Spleen (tissue), 11 donors: ENCODE data around the gene CARS2. TPM values are rescaled to one million over a fixed set of nuclear protein-coding genes. Genes with fewer than 3 reads are reported as not detected.
"Not testable (repeated sequence)": the region's sequence is repeated elsewhere in the genome, so short reads cannot be mapped to it uniquely, and the experiment has no call there.

Source experiments
- DNase-seq: peaks from one replicate; pipeline ENCODE4 v3.0.0-alpha.2; 2020
- H3K27ac ChIP-seq, 8 donors: fragments of 200-600 bp; sonication (generic) in 7 of 8; 1 replicate in 4 of 8; 2 replicates in 4 of 8; pipeline versions ENCODE4 v1.5.0 to v1.8.0; 2016 to 2021; ENCODE audit warnings: inconsistent platforms in 4 of 8, mild to moderate bottlenecking in 4 of 8, moderate library complexity in 1 of 8
- H3K27me3 ChIP-seq, 7 donors: fragments of 200-600 bp; sonication (generic) in 6 of 7; replicated peaks in 1 of 7; 1 replicate in 4 of 7; 2 replicates in 3 of 7; pipeline versions ENCODE4 v1.5.0 to v1.8.0; 2016 to 2021; ENCODE audit warnings: inconsistent platforms in 3 of 7, mild to moderate bottlenecking in 1 of 7
- H3K36me3 ChIP-seq, 6 donors: fragments of 200-600 bp; sonication (generic) in 5 of 6; 1 replicate in 4 of 6; 2 replicates in 2 of 6; pipeline versions ENCODE4 v1.5.0 to v1.8.0; 2016 to 2021; ENCODE audit warnings: inconsistent platforms in 2 of 6
- H3K4me1 ChIP-seq, 6 donors: fragments of 200-600 bp; sonication (generic) in 5 of 6; 1 replicate in 3 of 6; 2 replicates in 3 of 6; pipeline versions ENCODE4 v1.5.0 to v1.8.0; 2016 to 2021; ENCODE audit warnings: inconsistent platforms in 3 of 6
- H3K4me3 ChIP-seq, 8 donors: fragments of 200-600 bp; sonication (generic) in 7 of 8; 1 replicate in 4 of 8; 2 replicates in 4 of 8; pipeline versions ENCODE4 v1.5.0 to v1.8.0; 2016 to 2021; ENCODE audit warnings: inconsistent platforms in 4 of 8, mild to moderate bottlenecking in 4 of 8, moderate library complexity in 2 of 8
- H3K9me3 ChIP-seq, 8 donors: fragments of 200-600 bp; sonication (generic) in 7 of 8; 1 replicate in 4 of 8; 2 replicates in 4 of 8; pipeline versions ENCODE4 v1.5.0 to v1.8.0; 2016 to 2021; ENCODE audit warnings: inconsistent platforms in 4 of 8
- POLR2A ChIP-seq, 3 donors: fragments of 450-650 bp; IDR thresholded peaks; one replicate each; pipeline ENCODE4 v1.5.1; 2017; ENCODE audit warnings: antibody characterized with exemption in 3 of 3, mild to moderate bottlenecking in 1 of 3
- POLR2AphosphoS5 ChIP-seq, 3 donors: sonication (generic); formaldehyde crosslinking; IDR thresholded peaks; one replicate each; pipeline ENCODE4 v1.5.1; 2017; ENCODE audit warnings: antibody characterized with exemption in 3 of 3
- WGBS, 5 donors: extraction: QIAGEN DNeasy Blood & Tissue Kit in 3 of 5; methylation state at CpG; one replicate each; pipeline versions ENCODE4 v1.1.5 to v1.1.7; 2013 to 2018; 5-methylcytosine and 5-hydroxymethylcytosine counted together
- intact Hi-C: fragments of 100-400 bp; cut with DNase I; formaldehyde crosslinking; loops from one replicate; pipeline ENCODE4 v1.15.0; 2023; ENCODE audit warnings: low total_unique reads
- polyA plus RNA-seq, 3 donors: library from polyadenylated mRNA; stranded (reverse); fragments of 200-250 nt; gene quantifications; one replicate each; pipeline ENCODE4 v1.2.1, GENCODE V29; 2013
- total RNA-seq, 7 donors: library from RNA; depleted of rRNA in 3 of 7; stranded (reverse); fragments of >200 nt in 3 of 7; fragmentation: NEBNext Ultra II Directional in 4 of 7; extraction: Animal tissue kit (Norgen Biotek cat#: 25700) in 4 of 7; gene quantifications; one replicate each; pipeline versions ENCODE4 v1.1.0 to v1.2.1, GENCODE V29; 2016 to 2021
- TF ChIP-seq, protein P1 (sequence below), 11 experiments: fragments of 200-600 bp in 7 of 11; fragments of 450-650 bp in 4 of 11; sonication (generic) in 4 of 11; IDR thresholded peaks in 8 of 11; conservative IDR thresholded peaks in 3 of 11; 1 replicate in 7 of 11; 2 replicates in 4 of 11; pipeline versions ENCODE4 v1.4.0 to v1.8.0; 2016 to 2021; ENCODE audit warnings: antibody characterized with exemption in 11 of 11, inconsistent platforms in 4 of 11, mild to moderate bottlenecking in 1 of 11
- donor health status: healthy with polysubstance abuse.
- donor health status: DM: no; HTN: no; CAD: no; lungs with moderate emphysema.
- donor health status: DM: no; HTN: no; CAD: no.
- donor health status: Bipolar disorder and iron deficiency.
- donor health status: healthy.
- donor health status: DM: no; HTN: no; CAD: no.
- donor health status: DM: yes; HTN: yes; CAD: no.

Gene CARS2
- total and polyA plus RNA-seq, 10 donors = 63.9 to 113 (median 80.5) TPM

DNA sequence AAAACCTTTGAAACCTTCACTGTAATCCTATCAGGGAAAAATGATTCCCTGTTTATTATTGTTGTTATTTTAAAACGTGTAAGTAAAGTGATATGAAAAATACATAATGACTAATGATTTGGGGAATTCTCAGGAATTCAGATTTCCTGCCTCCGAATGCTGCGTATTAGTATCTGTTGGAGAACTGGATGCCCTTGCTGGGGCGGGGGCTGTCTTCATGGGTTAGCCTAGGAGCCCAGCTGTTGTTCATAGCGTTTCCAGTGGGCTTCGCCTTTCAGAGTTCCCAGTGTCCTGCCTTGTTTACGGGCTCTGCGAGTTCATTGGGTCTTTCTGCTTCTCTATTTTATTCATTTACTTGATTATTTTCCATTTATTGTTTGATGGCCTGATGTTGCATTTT, 72.1 kb downstream of the CARS2 start:
- Histone ChIP-seq H3K4me3 (no peak overlapping the region), H3K36me3 (peaks cover 8 to 92% (median 57%) of the 10 kb centered on the region in 6 donors), H3K9me3 (no peaks in the 10 kb centered on the region), H3K4me1 (peaks cover 0 to 28% (median 3%) of the 10 kb centered on the region in 6 donors), H3K27ac (no peak overlapping the region), H3K27me3 (no peaks in the 10 kb centered on the region)
- 84 to 94% (median 89%) methylated on average over 8 of the region's 8 CpGs for WGBS, 5 donors
- no peak for TF ChIP-seq POLR2A (IDR thresholded peaks at IDR 0.05)
- no peak for TF ChIP-seq POLR2AphosphoS5 (IDR thresholded peaks at IDR 0.05)
- TF ChIP-seq, protein P1, sequence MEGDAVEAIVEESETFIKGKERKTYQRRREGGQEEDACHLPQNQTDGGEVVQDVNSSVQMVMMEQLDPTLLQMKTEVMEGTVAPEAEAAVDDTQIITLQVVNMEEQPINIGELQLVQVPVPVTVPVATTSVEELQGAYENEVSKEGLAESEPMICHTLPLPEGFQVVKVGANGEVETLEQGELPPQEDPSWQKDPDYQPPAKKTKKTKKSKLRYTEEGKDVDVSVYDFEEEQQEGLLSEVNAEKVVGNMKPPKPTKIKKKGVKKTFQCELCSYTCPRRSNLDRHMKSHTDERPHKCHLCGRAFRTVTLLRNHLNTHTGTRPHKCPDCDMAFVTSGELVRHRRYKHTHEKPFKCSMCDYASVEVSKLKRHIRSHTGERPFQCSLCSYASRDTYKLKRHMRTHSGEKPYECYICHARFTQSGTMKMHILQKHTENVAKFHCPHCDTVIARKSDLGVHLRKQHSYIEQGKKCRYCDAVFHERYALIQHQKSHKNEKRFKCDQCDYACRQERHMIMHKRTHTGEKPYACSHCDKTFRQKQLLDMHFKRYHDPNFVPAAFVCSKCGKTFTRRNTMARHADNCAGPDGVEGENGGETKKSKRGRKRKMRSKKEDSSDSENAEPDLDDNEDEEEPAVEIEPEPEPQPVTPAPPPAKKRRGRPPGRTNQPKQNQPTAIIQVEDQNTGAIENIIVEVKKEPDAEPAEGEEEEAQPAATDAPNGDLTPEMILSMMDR (IDR thresholded peaks at IDR 0.05 in 8 of 11, conservative IDR thresholded peaks at IDR 0.05 in 3 of 11) = no peak
- intact Hi-C loops = no loop called here
- DNase-seq = no peak

DNA sequence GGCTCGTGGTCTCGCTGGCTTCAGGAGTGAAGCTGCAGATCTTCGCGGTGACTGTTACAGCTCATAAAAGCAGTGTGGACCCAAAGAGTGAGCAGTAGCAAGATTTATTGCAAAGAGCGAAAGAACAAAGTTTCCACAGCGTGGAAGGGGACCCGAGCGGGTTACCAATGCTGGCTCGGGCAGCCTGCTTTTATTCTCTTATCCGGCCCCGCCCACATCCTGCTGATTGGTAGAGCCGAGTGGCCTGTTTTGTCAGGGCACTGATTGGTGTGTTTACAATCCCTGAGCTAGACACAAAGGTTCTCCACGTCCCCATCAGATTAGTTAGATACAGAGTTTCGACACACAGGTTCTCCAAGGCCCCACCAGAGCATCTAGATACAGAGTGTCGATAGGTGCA, 73.7 kb downstream of the CARS2 start:
- DNase-seq, H3K27ac ChIP-seq, intact Hi-C loops, H3K4me3 ChIP-seq, H3K27me3 ChIP-seq, H3K9me3 ChIP-seq: not testable (repeated sequence)
- H3K4me1 ChIP-seq = peaks cover 0 to 36% (median 4%) of the 10 kb centered on the region in 6 donors
- H3K36me3 ChIP-seq = peaks cover 8 to 92% (median 57%) of the 10 kb centered on the region in 6 donors
- 89 to 94% (median 91%) methylated on average over 15 of the region's 15 CpGs for WGBS, 5 donors

DNA sequence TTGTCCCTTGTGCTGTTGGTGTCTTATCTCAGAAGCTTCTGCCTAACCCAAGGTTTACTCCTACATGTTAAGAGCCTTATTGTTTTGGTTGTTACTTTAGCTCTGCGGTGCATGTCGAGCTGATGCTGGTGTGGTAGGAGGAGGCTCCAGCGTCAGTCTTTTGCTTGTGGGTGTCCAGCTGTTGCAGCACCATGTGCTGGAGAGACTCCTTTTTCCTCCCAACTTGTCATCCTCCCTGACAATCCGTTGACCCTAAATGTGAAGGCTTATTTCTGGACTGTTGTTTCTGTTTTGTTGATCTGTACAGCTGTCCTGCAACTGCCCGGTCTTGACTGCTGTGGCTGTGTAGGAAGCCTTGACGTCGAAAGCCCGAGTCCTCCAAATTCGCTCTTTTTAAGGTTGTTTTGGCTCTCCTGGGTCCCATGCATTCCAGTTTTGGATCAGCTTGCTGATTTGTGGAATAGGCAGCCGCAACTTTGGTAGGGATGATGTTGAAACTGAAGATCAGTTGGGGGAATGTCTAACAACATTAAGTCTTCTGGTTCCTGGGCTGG, 75.3 kb downstream of the CARS2 start:
- H3K27ac ChIP-seq = peak overlapping the region in 3 of 8 donors; percentile 3 to 12 (median 12)
- 78 to 90% (median 84%) methylated on average over 10 of the region's 10 CpGs for WGBS, 5 donors
- H3K4me1 ChIP-seq = peaks cover 0 to 52% (median 10%) of the 10 kb centered on the region in 6 donors
- no peaks in the 10 kb centered on the region for H3K27me3 ChIP-seq
- no peak for DNase-seq
- peaks cover 2 to 87% (median 41%) of the 10 kb centered on the region in 6 donors for H3K36me3 ChIP-seq
- no peaks in the 10 kb centered on the region for H3K9me3 ChIP-seq
- peak in 2 of 3 donors; percentile 42 to 73 for TF ChIP-seq POLR2AphosphoS5 (IDR thresholded peaks at IDR 0.05)
- no peak for TF ChIP-seq POLR2A (IDR thresholded peaks at IDR 0.05)
- TF ChIP-seq, protein P1 (IDR thresholded peaks at IDR 0.05 in 8 of 11, conservative IDR thresholded peaks at IDR 0.05 in 3 of 11) = no peak
- intact Hi-C loops = no loop called here
- no peak overlapping the region for H3K4me3 ChIP-seq

DNA sequence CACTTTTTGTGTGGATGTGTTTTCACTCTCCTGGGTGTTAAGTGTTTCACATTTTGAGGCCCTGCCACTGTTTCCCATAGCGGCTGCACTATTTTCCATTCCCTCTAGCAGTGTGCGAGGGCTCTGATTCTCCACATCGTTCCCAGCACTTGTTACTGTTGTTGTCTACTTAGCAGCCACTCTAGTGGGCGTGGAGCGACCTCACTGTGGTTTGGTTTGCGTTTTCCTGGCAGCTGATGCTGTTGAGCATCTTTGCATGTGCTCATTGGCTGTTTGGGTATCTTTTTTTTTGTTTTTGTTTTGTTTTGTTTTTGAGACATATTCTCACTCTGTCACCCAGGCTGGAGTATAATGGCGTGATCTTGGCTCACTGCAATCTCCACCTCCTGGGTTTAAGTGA, 76.2 kb downstream of the CARS2 start:
- DNase-seq = no peak
- Histone ChIP-seq H3K4me1 (peaks cover 0 to 59% (median 12%) of the 10 kb centered on the region in 6 donors), H3K9me3 (no peaks in the 10 kb centered on the region), H3K27ac (peak overlapping the region in 1 of 8 donors; percentile 5), H3K36me3 (peaks cover 2 to 87% (median 38%) of the 10 kb centered on the region in 6 donors), H3K27me3 (no peaks in the 10 kb centered on the region), H3K4me3 (no peak overlapping the region)
- TF ChIP-seq, protein P1 (IDR thresholded peaks at IDR 0.05 in 8 of 11, conservative IDR thresholded peaks at IDR 0.05 in 3 of 11) = no peak
- TF ChIP-seq POLR2AphosphoS5 (IDR thresholded peaks at IDR 0.05) (no peak), POLR2A (IDR thresholded peaks at IDR 0.05) (no peak)
- 73 to 84% (median 80%) methylated on average over 7 of the region's 7 CpGs for WGBS, 5 donors
- intact Hi-C loops = no loop called here
